Smooth muscle cell of the brain vasculature (primary cell): ENCODE results near the gene FCRL5.

Experiments
- DNase-seq: peaks from one replicate; pipeline ENCODE4 v3.0.0-alpha.2; 2012; ENCODE audit warnings: low read depth, low spot score

The FCRL5 gene

DNA sequence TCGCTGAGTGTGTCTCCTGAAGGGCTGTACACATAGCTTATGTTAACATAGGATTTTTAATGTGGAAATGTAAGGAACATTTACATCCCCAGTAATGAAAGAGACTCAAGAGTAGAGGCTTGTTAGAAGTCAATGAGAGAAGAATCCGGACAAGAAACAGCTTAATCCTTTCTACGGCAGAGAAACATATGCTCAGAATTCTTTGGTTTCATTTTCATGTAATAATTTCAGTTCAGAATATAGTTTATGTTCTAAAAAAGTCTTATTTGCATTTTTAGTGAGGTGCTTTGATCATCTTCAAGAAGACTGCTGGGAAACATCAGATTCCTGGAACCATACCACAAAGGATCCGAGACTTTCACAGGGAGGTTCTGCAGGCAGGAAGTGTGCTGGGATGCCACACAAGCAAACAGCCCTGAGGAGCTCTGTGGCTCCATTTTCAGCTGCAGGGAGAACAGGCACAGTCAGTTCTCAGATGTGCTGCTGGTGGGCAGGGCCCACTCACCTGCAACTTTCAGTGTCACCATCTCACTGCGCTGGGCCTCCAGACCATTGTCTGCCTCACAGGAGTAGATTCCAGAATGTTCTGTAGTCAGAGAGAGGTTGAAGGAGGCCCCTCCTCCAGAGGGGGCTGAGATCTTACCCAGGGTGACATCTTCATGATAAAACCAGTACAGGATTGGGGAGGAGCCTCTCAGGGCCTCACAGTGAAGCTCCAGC, 28.4 kb downstream of the FCRL5 start:
- DNase-seq, result no peak

DNA sequence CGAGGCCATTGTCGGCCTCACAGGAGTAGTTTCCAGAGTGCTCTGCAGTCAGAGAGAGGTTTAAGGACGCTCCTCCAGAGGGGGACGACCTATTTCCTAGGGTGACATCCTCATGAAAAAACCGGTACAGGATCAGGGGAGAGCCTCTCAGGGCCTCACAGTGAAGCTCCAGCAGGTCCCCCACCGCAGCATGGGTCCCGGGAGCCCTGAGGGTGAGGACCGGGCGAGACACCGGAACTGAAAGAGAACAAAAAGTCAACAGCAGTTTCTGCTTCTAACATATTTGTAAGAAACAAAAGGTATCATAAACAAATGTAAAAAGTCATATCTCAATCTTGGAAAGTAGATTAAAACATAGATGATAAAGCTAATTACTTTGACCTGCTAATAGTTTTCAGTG, 31.3 kb downstream of the FCRL5 start:
- no peak for DNase-seq

DNA sequence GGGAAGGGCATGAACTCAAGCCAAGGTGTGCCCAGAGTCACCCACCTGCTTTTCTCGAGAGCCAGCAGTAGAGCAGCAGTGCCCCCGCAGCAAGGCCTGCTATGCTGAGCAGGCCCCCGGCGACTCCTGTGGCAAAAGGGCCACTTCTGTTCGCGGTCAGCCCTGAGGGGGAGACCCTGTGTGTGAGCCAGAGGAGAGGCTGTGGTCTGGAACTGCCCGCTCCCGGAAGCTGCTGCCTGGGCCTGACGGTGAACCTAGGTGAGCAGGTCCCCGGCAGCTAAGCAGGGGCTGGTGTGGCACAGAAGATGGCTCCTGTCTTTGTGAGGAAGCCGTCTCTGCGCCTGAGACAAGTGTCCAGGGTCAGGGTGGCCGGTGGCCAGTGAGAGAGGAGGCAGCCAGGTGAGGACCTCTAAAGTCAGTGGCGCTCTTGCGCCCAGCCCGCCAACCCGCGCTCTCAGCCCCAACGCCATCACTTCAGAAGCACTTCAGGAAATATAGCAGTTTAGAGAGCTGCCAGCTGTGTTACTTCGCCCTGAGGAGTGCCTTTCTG, 31.9 kb downstream of the FCRL5 start:
- DNase-seq, result no peak

DNA sequence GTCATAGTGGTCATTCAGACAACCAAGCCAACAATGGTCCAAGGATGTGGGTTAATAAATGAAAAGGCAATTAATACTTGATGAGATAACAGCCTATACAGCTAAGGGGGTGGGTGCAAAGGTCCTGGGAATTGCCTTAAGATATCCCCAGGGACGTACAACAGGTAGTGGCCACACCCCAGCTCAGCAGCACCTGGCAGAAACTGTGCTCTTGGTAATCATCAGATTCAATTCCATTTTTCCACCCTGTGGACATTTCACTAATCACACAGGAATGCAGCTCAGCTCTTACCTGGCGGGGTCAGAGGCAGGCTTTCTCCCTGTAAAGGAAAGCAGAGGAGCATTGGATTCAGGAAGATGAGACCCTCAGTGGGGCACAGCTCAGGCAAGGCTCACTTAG, 32.9 kb downstream of the FCRL5 start:
- no peak for DNase-seq

DNA sequence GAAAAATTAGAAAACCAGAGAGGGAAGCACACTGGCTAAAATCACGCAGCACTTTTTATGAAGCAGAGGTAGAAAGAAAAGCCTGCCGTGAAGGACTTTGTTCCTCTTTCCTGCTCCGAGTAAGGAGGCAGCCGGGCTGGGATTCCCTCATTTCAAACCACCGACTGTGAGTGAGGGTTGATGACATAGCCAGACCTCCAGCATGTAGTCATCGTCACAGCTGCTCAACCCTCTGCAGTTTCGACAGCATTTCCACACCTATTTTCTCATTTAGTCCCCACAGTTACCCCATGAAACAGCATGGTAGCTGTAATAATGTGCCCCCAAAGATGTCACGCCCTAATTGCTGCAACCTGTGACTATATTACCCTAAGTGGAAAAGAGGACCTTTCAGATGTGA, 35.3 kb downstream of the FCRL5 start:
- no peak for DNase-seq

DNA sequence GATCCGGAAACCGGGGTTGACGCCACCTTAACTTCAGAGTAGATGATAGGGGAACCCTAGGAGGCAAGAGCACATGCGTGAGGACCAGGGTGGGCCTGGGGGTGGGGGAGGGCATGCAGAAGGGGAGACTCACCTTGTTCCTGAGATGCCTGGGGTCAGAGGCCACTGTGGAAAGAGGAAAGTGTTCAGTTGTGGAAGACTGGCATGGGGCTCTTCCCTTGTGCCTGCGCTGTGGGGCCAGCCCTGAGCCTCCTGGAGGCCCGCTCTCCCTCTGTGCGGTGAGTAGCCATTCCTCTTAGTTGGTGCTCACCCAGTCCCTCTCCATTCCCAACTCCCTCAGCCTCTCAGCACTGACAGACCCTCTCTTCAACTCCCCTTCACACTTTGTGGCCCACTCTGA, 36.6 kb downstream of the FCRL5 start:
- no peak for DNase-seq

DNA sequence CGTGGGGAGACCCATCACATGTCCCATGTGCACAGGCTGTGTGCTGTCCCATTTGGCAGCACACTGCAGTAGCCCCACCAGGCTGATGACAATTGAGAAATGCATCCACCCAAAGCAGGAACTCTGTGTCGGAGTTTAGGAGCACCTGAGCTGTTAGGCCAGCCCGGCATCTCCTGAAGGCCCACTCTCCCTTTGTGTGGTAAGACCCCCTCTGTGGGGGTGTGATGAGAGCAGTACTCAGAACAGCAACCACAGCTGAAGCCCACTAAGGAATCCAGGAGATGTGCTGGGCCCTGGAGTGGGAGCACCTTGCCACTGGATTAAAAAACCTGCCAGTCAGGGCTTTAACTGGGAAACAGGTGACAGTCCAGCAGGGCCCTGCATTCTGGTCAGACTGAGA, 37.2 kb downstream of the FCRL5 start:
- DNase-seq, result no peak

DNA sequence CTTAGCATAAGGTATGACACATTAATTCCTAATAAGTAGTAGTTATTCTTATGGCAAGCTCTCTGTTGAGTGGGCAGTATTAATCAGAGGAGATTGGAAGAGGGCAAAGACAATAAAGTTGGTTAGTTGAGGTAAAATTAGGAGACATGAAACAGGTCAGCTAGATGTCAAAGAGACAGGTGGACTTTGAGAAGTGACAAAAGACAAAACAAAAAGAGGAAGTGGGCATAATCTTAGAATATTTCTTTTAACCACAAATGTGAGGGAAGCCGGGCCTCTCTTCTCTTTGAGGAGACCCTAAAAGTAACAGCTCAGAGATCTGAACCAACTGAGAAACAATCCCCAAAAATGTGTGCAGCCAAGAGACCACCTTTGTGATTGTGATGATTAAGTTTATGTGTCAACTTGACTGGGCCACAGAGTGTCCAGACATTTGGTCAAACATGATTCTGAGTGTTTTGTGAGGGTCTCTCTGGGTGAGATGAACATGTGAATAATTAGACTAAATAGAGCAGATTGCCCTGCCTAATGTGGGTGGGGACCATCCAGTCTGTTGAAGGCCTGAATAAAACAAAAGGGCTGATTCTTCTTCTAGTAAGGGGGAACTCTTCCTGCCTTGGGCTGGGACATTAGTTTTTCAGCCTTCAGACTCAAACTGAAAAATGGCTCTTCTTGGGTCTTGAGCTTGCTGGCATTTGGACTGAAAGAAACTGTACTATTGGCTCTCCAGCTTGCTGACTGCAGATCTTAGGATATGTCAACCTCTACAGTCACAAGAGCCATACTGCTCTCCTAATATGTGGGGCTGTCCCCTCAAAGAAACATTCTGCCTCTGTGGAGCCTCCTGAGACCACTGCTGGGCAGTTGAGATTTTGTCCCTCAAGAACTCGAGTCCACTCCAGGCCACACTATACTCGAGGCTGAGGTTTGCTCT, 40.0 kb downstream of the FCRL5 start:
- no peak for DNase-seq

DNA sequence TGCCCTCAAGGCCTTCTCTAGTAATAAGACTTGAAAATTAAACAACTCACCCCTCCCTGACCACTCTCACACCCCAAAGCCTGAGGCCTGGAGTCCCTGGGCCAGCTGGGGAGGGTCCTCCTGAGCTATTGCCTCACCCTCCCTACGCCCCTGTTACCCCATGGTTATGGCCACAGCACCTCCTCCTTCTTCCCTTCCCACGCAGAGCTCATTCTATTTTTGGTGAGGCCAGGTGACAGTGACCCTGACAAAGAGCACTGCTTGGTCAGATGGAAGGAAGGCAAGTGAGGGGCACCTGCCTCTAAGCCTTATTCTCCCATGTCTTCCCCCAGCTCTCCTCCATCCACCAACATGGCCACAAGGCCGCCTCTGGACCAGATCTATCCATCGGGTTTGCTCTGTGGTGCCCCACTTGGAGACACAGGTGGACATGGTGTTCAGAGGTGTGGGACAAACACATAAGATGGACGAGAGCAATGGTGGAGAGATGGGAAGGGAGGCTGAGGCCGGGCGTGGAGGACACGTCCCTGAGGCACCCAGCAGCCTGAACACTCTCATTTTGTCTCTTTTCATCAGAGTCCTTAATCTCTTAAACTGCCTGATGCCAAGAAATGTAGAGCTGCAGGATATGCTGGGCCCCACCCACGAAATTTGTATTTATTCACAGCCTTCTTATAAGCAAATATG, 42.6 kb downstream of the FCRL5 start:
- DNase-seq, result no peak

DNA sequence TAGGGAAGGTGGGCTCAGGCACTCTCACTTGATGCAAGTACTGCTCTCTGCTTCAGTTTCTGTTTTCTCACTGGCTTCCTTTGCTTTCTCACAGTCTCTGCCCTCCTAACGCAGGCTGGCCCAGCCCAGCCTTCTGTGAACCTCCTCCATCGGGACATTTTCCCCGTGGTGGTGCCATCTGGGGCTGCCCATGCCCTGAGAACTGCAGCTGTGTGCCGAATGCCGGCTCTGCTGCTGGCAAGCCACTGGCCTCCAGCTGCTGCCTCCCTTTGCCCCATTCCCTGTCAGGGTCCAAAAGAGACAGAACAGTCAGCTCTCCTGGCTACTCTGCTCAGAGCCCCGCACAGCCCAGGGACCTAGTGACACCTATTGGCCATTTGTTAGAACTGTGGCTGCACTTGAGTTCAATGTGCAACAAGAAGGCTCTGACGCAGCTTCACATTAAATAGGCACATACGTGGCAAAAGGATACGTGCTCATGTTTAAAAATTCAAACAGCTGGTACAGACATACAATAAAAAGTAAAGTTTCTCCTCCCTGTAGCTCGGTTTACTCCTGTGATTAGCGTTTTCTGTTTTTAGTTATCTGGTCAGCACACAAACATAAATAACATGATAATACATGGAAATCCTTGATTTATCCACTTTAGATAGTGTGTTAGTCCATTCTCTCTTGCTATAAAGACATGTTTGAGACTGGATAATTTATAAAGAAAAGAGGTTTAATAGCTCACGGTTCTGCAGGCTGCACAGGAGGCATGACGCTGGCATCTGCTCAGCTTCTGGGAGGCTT, 46.6 kb downstream of the FCRL5 start:
- peak; percentile 24 for DNase-seq

DNA sequence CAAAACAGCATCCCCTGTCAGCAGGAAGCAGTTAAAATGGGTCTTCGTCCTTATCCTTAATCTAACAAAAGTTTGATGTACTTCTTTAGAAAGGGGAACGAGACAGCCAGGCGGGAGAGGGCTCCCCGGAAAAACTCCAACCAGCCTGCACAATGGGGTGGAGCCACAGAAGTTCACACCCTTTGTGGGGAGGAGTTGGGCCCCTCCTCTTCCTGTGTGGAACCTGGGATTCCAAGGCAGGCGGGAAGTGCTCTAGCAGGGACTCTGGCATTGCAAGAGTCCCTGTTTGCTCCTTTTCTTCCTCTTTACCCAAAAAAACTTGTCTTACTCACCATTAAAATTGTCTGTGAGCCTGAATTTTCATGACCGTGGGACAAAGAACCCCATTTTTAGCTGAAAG, 47.7 kb downstream of the FCRL5 start:
- no peak for DNase-seq

DNA sequence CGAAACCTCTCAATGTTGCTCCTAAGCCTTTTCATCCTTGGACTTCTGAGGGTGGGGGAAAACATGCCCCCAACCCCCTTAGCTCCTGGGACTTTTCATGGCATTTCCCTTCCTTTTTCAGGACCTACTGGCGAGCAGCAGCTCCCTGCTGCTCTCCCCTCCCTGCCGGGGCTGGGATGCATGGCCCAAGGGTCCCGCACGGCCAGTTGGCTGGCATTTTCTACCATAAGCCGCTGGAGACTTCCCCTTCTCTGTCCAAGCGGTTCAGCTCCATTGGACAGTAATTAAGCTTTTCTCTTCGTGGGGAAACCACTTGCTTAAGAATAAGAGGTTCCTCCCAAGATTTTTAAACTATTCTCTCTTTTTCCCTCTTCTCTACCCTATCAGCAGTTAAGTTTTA, 52.8 kb downstream of the FCRL5 start:
- DNase-seq, result no peak

DNA sequence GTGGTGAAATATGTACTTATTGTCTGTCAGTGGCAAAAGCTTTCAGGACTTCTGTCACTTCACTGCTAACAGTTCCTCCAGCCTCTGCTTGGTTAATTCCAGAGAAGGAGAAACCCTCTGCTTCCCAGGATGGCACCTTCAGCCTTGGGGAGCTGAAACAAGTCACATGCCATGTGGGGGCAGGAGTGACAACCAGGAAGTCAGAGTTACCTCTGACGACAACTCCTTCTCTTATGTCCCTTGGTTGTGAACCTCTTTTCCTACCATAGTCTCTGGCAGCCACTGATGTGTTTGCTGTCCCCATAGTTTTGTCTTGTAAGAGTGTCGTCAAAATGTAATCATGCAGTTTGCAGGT, 53.6 kb downstream of the FCRL5 start:
- DNase-seq, result no peak

DNA sequence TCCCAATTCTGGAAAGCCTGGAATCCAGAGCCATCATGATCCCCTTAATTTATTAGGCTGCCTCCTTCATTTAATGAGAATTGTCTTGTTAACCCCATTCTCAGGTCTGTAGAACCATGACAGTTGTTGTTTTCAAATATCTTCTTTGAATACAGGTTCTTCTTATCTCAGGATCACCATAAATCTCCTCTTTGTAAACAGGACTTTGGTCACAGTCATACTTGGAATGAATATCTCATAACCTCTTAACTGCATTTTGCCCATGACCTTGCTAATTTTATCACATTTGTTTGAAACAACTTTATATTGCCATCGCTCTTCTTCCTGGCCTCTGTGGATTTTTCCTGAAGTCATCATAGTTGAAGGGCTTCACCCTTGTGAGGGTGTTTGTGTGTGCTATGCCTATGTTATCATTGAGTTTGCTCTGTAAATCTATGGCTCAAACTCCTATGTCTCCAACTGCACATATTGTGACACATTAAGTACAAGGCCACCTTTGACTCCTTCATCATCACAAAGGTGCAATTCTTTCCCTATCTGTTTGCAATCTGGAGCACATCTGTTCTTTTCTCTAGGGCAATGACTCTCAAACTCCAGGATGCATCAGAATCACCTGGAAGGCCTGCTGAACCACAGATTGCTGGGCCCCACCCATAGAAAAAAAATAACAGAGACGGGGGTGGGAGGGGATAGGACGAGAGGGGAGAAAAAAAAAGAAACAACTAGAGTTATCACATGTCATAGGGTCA, 54.2 kb downstream of the FCRL5 start:
- DNase-seq, result no peak

DNA sequence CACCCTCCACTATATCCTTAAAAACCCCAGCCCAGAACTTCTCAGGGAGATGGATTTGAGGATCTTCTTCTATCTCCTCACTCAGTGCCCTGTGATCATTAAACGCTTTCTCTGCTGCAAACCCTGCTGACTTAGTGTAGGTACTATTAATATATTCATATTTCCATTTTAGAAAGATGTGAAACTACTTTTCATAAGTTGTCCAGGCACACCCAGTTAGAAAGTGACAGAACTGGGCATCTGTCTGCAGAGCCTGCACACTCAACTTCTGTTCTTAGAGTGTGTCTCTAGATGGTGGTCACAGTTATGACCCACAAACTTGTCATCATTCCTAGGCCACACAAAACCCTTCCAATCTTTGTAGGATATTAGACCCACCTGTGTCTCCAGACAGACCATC, 55.0 kb downstream of the FCRL5 start:
- no peak for DNase-seq

DNA sequence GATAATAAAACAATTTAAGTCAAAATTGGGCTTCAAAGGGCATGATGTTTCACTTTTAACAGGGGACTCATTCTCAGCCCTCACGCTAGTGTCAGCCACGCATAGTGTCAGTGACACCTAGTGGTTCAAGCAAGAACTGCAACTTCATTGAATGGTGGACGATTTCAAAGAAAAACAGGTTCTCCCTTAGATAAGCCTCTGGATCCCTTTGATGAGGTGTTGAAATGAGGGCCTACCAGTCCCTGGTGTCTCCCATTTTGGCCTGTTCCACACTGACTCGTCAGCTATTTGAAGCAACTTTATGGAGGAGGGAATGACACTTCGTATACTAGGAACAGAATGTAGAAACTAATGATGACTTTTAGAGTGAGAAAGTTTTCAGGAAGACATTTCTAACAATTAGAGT, 56.2 kb downstream of the FCRL5 start:
- DNase-seq, result peak; percentile 7

DNA sequence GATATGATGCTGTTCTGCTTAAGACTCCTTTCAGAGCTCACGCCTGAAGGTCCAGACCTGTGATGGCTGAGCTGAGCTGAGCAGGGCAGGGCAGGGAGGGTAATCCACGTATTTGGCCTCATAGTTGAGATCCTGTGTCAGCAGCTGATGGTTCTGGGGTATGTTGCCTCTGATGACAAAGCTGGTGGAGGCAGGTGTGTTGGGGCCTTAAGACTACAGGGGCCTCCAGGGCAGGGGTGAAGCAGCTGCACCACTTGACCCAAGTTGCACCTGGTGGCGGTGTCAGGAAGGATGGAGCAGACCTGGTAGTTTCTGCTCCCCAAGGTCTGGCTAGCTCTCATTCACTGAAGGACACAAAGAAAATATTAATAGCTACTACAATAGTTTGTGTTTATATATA, 57.0 kb downstream of the FCRL5 start:
- DNase-seq, result no peak

DNA sequence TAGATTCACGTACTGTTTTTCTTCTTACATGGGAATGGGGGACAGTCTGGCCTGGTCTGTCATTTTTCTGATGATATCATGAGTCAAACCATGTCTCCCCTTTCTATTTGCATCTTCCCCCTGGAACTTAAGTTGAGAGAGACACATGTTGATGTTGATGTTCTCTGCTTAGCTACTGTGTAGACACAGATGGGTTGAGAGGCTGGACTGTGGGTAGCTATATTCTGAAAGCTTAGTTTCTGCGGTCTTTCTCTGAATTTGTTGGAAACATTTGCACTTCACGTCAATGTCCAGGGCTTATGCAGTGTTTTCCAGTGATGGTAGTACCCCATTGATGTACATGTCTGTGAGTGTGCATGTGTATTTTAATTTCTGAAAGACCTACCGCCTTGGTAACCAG, 58.2 kb downstream of the FCRL5 start:
- no peak for DNase-seq

DNA sequence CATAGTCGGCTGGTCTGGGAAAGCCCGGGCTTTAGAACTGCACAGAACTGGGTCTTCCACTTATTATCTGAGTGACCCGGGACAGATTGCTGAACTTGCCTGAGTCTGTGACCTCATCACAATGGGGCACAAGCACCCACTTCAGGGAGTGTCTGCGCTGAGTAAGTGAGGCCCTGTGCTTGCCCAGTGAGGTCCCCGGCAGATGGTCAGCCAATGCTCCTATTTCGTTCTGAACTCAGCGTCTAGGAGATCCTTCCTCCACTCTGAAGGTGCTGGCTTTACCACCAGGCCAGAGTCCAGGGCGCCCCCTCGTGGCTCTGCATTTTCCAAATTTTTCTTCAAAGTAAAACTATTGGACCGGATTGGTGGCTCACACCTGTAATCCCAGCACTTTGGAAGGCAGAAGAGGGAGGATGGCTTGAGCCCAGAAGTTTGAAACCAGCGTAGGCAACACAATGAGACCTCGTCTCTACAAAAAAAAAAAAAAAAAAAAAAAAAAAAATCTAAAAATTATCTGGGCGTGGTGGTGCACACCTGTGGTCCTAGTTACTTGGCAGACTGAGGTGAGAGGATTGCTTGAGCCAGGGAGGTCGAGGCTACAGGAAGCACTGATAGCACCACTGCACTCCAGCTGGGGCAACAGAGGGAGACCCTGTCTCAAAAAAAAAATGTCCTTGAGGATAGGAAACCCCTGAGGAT, 61.7 kb downstream of the FCRL5 start:
- peak; percentile 35 for DNase-seq

DNA sequence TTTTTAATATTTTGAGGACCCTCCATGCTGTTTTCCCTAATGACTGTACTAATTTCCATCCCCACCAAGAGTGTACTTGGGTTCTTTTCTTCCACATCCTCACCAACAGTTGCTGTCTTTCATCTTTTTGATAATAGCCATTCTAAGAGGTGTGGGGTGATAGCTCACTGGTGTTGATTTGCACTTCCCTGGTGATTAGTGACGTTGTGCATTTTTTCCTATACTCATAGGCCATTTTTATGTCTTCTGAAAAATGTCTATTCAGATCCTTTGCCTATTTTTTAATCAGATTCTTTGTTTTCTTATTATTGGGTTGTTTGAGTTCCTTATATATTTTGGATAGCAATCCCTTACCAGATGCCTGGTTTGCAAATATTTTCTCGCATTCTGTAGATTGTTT, 64.2 kb downstream of the FCRL5 start:
- DNase-seq, result no peak
